ACC112 (cell line): ENCODE measurements around the gene STARD3NL.
"Not testable (repeated sequence)": the region's sequence is repeated elsewhere in the genome, so short reads cannot be mapped to it uniquely, and the experiment has no call there.

Source experiments
- H2AFZ ChIP-seq: fragments of 200-600 bp; sonication (generic); one replicate; pipeline ENCODE4 v1.6.0; 2017; ENCODE audit warnings: antibody characterized with exemption, low read length; ENCODE audit not compliant: unreplicated experiment
- H3K27ac ChIP-seq: fragments of 200-600 bp; sonication (generic); 2 replicates; pipeline ENCODE4 v1.5.1; 2014; ENCODE audit warnings: low read depth, mild to moderate bottlenecking, antibody characterized with exemption, low read length, moderate library complexity
- H3K27me3 ChIP-seq: fragments of 200-600 bp; sonication (generic); 2 replicates; pipeline ENCODE4 v1.6.1; 2014; ENCODE audit warnings: mild to moderate bottlenecking, antibody characterized with exemption, low read length, moderate library complexity, mixed read lengths; ENCODE audit not compliant: insufficient read depth
- H3K36me3 ChIP-seq: fragments of 200-600 bp; sonication (generic); 2 replicates; pipeline ENCODE4 v1.6.1; 2016; ENCODE audit warnings: mild to moderate bottlenecking, antibody characterized with exemption, low read length, moderate library complexity, mixed read lengths; ENCODE audit not compliant: insufficient read depth
- H3K4me1 ChIP-seq: fragments of 200-600 bp; sonication (generic); one replicate; pipeline ENCODE4 v1.6.1; 2016; ENCODE audit warnings: low read length, mixed read lengths; ENCODE audit not compliant: insufficient read depth, unreplicated experiment, control insufficient read depth
- H3K4me3 ChIP-seq: fragments of 200-600 bp; sonication (generic); 2 replicates; pipeline ENCODE4 v1.5.1; 2014; ENCODE audit warnings: mild to moderate bottlenecking, low read depth, low read length
- H3K79me2 ChIP-seq: fragments of 200-600 bp; sonication (generic); one replicate; pipeline ENCODE4 v1.6.0; 2016; ENCODE audit warnings: low read length; ENCODE audit not compliant: control insufficient read depth, unreplicated experiment, insufficient read depth

STARD3NL gene

GRCh38 chr7:38217672-38218071 is 39.6 kb downstream of the STARD3NL start:
- Histone ChIP-seq H3K79me2 (no peaks in the 10 kb centered on the region), H3K27ac (no peak overlapping the region), H3K4me1 (peaks cover 4% of the 10 kb centered on the region), H2AFZ (no peak overlapping the region), H3K4me3 (no peak overlapping the region), H3K36me3 (peaks cover 14% of the 10 kb centered on the region), H3K27me3 (no peaks in the 10 kb centered on the region)

GRCh38 chr7:38220452-38220851 is 42.4 kb downstream of the STARD3NL start:
- no peak overlapping the region for H3K4me3 ChIP-seq
- H3K79me2 ChIP-seq = no peaks in the 10 kb centered on the region
- H3K27me3 ChIP-seq = no peaks in the 10 kb centered on the region
- no peak overlapping the region for H2AFZ ChIP-seq
- peaks cover 4% of the 10 kb centered on the region for H3K4me1 ChIP-seq
- H3K36me3 ChIP-seq = peaks cover 22% of the 10 kb centered on the region
- no peak overlapping the region for H3K27ac ChIP-seq

DNA sequence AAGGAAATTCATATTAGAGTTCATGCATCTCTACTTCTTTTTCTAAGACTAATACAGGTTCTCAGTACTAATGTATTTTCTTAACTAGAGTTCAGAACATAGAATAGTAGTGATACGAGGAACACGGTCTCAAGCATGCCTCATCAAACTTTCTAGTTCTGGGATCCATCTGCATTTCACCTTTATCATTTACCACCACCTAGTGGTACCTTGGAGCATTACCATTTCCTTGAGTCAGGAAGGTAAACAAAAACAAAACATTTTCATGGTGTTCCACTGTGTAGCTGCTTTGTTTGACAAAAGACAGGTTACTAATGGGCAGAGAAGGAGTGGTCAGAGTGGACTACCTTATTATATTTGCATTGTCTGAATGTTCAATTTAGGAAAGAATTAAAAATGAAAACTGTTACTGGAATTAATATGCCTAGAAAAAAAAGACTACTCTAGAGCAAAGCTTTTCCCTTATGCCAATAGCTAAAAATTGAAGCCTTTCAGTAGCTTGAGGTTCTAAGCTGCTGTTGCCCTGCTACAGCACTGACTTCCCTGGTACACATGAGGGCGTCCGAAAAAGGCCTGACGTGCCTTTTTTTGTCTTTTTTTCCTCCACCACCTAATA is 44.5 kb downstream of the STARD3NL start:
- Histone ChIP-seq H3K4me1 (no peaks in the 10 kb centered on the region), H3K36me3 (peaks cover 19% of the 10 kb centered on the region; the same call in 1 of the 2 replicates), H3K27me3 (no peaks in the 10 kb centered on the region), H3K79me2 (no peaks in the 10 kb centered on the region), H2AFZ (no peak overlapping the region), H3K4me3 (no peak overlapping the region), H3K27ac (no peak overlapping the region)

DNA sequence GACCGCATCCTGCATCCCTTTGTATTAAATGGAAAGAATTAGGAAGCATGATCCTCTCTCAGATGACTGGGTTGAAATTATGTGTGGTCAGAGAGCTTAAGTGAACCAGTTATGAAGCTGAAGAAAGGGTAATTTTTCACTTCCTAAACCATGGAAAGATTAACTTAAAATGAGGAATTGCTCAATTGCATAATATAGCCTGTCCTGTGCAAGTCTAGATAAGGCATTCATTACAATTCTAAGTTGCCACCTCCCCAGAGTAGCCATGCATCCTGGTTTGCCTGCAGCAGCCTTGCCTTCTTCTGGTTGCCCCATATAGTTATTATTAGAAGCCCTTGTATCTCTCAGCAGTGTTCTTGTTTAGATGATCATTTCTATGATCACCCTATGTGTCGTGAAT is 45.3 kb downstream of the STARD3NL start:
- no peaks in the 10 kb centered on the region for H3K4me1 ChIP-seq
- H3K79me2 ChIP-seq = no peaks in the 10 kb centered on the region
- no peaks in the 10 kb centered on the region for H3K27me3 ChIP-seq
- H2AFZ ChIP-seq = no peak overlapping the region
- peaks cover 19% of the 10 kb centered on the region; the same call in 1 of the 2 replicates for H3K36me3 ChIP-seq
- no peak overlapping the region for H3K4me3 ChIP-seq
- H3K27ac ChIP-seq = no peak overlapping the region

DNA sequence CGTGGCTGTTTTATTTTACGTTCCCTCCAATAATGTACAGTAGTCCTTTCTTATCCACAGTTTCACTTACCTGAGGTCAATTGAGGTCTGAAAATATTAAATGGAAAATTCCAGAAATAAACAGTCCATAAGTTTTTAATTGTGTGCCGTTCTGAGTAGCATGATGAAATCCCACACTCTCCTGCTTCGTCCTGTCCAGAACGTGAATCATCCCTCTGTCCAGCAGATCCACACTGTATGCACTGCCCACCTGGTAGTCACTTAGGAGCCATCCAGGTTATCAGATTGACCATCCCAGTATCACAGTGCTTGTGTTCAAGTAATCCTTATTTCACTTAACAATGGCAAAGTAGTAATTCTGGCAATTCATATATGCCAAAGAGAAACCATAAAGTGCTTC is 46.3 kb downstream of the STARD3NL start:
- Histone ChIP-seq H2AFZ (no peak overlapping the region), H3K4me1 (peaks cover 2% of the 10 kb centered on the region), H3K36me3 (peaks cover 13% of the 10 kb centered on the region; the same call in 1 of the 2 replicates), H3K4me3 (no peak overlapping the region), H3K27me3 (no peaks in the 10 kb centered on the region), H3K27ac (no peak overlapping the region), H3K79me2 (no peaks in the 10 kb centered on the region)

GRCh38 chr7:38229386-38229785 is 51.3 kb downstream of the STARD3NL start:
- Histone ChIP-seq H3K27ac (no peak overlapping the region), H3K79me2 (no peaks in the 10 kb centered on the region)

DNA sequence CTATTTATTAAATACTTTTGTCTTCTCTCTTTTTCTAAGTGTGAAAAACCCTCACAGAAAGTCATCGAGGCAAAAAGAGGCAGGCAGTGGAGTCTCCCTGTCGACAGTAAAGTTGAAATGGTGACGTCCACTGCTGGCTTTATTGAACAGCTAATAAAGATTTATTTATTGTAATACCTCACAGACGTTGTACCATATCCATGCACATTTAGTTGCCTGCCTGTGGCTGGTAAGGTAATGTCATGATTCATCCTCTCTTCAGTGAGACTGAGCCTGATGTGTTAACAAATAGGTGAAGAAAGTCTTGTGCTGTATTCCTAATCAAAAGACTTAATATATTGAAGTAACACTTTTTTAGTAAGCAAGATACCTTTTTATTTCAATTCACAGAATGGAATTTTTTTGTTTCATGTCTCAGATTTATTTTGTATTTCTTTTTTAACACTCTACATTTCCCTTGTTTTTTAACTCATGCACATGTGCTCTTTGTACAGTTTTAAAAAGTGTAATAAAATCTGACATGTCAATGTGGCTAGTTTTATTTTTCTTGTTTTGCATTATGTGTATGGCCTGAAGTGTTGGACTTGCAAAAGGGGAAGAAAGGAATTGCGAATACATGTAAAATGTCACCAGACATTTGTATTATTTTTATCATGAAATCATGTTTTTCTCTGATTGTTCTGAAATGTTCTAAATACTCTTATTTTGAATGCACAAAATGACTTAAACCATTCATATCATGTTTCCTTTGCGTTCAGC is 52.0 kb downstream of the STARD3NL start:
- no peaks in the 10 kb centered on the region for H3K79me2 ChIP-seq
- H3K27ac ChIP-seq = no peak overlapping the region
- H2AFZ ChIP-seq = no peak overlapping the region
- H3K36me3 ChIP-seq = no peaks in the 10 kb centered on the region
- H3K27me3 ChIP-seq = no peaks in the 10 kb centered on the region
- H3K4me1 ChIP-seq = peaks cover 2% of the 10 kb centered on the region
- no peak overlapping the region for H3K4me3 ChIP-seq

More at GRCh38 chr7:38229386-38229785, 51.3 kb downstream of the STARD3NL start:
- no peaks in the 10 kb centered on the region for H3K27me3 ChIP-seq
- H3K36me3 ChIP-seq = no peaks in the 10 kb centered on the region
- H3K4me1 ChIP-seq = peaks cover 2% of the 10 kb centered on the region
- H3K4me3 ChIP-seq = no peak overlapping the region
- no peak overlapping the region for H2AFZ ChIP-seq

- no peak overlapping the region for H3K27ac ChIP-seq
- H3K4me1 ChIP-seq = peaks cover 2% of the 10 kb centered on the region
- no peaks in the 10 kb centered on the region for H3K27me3 ChIP-seq
- H3K79me2 ChIP-seq = no peaks in the 10 kb centered on the region
- no peak overlapping the region for H3K4me3 ChIP-seq
- no peaks in the 10 kb centered on the region for H3K36me3 ChIP-seq
- H2AFZ ChIP-seq = no peak overlapping the region
These were observed 54.7 kb downstream of the STARD3NL start for GRCh38 chr7:38232502-38233366.

GRCh38 chr7:38234759-38235158 is 56.7 kb downstream of the STARD3NL start:
- not testable (repeated sequence) for H3K27me3 ChIP-seq, H3K79me2 ChIP-seq, H3K4me1 ChIP-seq, H3K36me3 ChIP-seq, H3K27ac ChIP-seq, H2AFZ ChIP-seq, H3K4me3 ChIP-seq

DNA sequence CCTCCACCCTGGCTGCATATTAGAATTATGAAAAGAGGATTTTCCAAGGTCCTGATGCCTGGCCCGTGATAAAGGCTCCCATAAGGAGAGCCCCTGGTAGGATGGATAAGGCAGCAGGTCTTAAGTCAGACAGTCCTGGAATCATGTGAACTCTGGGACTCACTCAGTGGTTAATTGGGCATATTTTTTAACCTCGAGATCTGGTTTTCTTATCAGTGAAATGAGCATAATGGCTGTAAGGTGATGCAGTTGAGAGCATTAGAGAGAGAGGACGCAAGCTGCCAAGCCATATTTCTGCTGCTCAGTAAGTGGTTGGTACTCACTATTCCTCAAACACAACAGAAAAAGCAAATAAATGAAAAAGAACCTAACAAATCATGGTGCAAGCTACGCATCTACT is 57.6 kb downstream of the STARD3NL start:
- H3K4me3 ChIP-seq = no peak overlapping the region
- H3K79me2 ChIP-seq = no peaks in the 10 kb centered on the region
- no peaks in the 10 kb centered on the region for H3K4me1 ChIP-seq
- no peaks in the 10 kb centered on the region for H3K36me3 ChIP-seq
- H3K27me3 ChIP-seq = no peaks in the 10 kb centered on the region
- no peak overlapping the region for H3K27ac ChIP-seq
- H2AFZ ChIP-seq = no peak overlapping the region
